ENCODE measurements around the gene ZFP64. TPM values are rescaled to one million over a fixed set of nuclear protein-coding genes. Genes with fewer than 3 reads are reported as not detected.

Gene ZFP64
- total and polyA plus RNA-seq, 10 donors, result 3.2 to 16.5 (median 11.2) TPM

DNA sequence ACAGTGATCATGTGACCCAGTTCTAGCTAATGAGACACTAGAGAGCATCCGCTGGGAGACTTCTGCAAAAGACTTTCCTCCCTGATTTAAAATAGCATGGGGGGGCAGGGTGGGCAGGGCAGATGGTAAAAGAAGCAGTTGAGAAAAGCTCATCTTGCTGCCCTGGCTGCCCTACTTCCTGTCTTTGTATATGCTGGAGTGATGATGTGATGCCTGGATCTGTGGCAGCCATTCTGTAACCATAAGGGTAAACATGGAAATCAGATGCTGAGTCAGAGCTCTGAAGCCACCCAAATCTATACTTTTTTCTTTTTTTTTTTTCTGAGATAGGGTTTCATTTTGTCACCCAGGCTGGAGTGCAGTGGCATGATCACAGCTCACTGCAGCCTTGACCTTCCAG is 25.4 kb downstream of the ZFP64 start:
- H3K27ac ChIP-seq, result no peak overlapping the region
- H3K4me1 ChIP-seq, result no peaks in the 10 kb centered on the region
- peaks cover 0 to 17% (median 9%) of the 10 kb centered on the region in 8 donors for H3K9me3 ChIP-seq
- H3K36me3 ChIP-seq, result peaks cover 0 to 79% (median 35%) of the 10 kb centered on the region in 6 donors
- DNase-seq, result no peak
- H3K27me3 ChIP-seq (replicated peaks in 1 of 7), result no peaks in the 10 kb centered on the region
- TF ChIP-seq, protein P1, sequence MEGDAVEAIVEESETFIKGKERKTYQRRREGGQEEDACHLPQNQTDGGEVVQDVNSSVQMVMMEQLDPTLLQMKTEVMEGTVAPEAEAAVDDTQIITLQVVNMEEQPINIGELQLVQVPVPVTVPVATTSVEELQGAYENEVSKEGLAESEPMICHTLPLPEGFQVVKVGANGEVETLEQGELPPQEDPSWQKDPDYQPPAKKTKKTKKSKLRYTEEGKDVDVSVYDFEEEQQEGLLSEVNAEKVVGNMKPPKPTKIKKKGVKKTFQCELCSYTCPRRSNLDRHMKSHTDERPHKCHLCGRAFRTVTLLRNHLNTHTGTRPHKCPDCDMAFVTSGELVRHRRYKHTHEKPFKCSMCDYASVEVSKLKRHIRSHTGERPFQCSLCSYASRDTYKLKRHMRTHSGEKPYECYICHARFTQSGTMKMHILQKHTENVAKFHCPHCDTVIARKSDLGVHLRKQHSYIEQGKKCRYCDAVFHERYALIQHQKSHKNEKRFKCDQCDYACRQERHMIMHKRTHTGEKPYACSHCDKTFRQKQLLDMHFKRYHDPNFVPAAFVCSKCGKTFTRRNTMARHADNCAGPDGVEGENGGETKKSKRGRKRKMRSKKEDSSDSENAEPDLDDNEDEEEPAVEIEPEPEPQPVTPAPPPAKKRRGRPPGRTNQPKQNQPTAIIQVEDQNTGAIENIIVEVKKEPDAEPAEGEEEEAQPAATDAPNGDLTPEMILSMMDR (IDR thresholded peaks at IDR 0.05 in 8 of 11, conservative IDR thresholded peaks at IDR 0.05 in 3 of 11), result no peak
- TF ChIP-seq POLR2AphosphoS5 (IDR thresholded peaks at IDR 0.05) (no peak), POLR2A (IDR thresholded peaks at IDR 0.05) (no peak)
- WGBS, 5 donors, result 92 to 100% (median 100%) methylated on average over 1 of the region's 1 CpG
- intact Hi-C loops (cut with DNase I; ENCODE audit: low total_unique reads), result no loop called here
- H3K4me3 ChIP-seq, result no peak overlapping the region

DNA sequence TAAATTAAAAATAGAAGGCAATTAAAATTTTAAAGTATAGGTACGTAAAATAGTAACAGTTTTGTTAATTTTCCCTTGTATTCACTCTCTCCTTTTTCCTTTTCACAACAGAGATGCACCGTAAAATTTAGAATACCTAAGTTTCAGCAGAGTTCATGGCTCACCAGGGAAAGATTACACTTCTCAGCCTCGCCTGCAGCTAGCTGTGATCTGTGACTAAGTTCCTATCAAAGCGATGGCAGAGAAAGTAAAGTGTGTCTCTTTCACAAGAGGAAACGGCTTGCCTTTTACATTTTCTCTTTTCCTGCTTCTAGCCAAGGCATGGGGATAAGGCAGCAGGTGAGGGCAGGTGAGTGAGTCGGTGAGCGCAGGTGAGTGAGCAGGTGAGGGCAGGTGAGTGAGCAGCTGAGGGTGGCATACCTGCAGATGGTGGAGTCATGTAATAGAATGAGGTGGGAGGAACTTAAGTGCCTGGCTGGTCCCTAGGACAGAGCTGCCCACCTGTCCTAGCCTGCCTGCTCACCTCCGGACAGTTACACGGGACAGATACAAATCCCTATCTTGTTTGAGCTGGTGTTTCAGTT is 30.9 kb downstream of the ZFP64 start:
- H3K27ac ChIP-seq, result no peak overlapping the region
- 90 to 96% (median 90%) methylated on average over 9 of the region's 9 CpGs for WGBS, 5 donors
- H3K4me3 ChIP-seq, result no peak overlapping the region
- H3K4me1 ChIP-seq, result no peaks in the 10 kb centered on the region
- TF ChIP-seq POLR2A (IDR thresholded peaks at IDR 0.05), result no peak
- no peak for TF ChIP-seq POLR2AphosphoS5 (IDR thresholded peaks at IDR 0.05)
- TF ChIP-seq, protein P1 (IDR thresholded peaks at IDR 0.05 in 8 of 11, conservative IDR thresholded peaks at IDR 0.05 in 3 of 11), result no peak
- DNase-seq, result no peak
- peaks cover 4 to 100% (median 65%) of the 10 kb centered on the region in 6 donors for H3K36me3 ChIP-seq
- intact Hi-C loops (cut with DNase I; ENCODE audit: low total_unique reads), result no loop called here
- H3K9me3 ChIP-seq, result peaks cover 0 to 13% (median 4%) of the 10 kb centered on the region in 8 donors
- no peaks in the 10 kb centered on the region for H3K27me3 ChIP-seq (replicated peaks in 1 of 7)

DNA sequence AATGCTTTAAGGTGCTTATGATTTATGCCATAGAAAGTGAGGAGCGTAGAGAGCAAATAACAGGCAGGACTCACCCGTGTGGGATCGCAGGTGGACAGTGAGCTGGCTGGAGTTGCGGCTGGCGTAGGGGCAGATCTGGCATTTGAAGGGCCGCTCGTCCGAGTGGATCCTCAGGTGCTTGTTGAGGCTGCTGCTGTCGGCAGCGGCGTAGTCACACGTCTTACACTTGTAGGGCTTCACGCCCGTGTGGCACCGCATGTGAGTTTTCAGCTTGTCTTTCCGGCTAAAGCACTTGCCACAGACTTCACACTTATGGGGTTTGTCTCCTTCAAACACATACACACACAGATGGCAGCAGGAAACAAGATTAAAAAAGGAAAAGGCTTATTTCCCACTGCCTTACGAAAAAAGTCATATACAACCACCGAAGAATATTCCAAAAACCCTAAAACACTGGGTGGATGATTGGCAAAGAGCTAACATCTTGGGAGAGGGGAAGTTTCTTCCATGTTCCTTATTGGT is 31.5 kb downstream of the ZFP64 start:
- no peak overlapping the region for H3K4me3 ChIP-seq
- intact Hi-C loops (cut with DNase I; ENCODE audit: low total_unique reads), result no loop called here
- no peaks in the 10 kb centered on the region for H3K4me1 ChIP-seq
- H3K36me3 ChIP-seq, result peaks cover 4 to 100% (median 59%) of the 10 kb centered on the region in 6 donors
- 90 to 97% (median 96%) methylated on average over 18 of the region's 18 CpGs for WGBS, 5 donors
- no peak for DNase-seq
- no peaks in the 10 kb centered on the region for H3K27me3 ChIP-seq (replicated peaks in 1 of 7)
- H3K9me3 ChIP-seq, result peaks cover 0 to 10% (median 3%) of the 10 kb centered on the region in 8 donors
- TF ChIP-seq POLR2AphosphoS5 (IDR thresholded peaks at IDR 0.05), result no peak
- TF ChIP-seq, protein P1 (IDR thresholded peaks at IDR 0.05 in 8 of 11, conservative IDR thresholded peaks at IDR 0.05 in 3 of 11), result no peak
- TF ChIP-seq POLR2A (IDR thresholded peaks at IDR 0.05), result no peak
- H3K27ac ChIP-seq, result no peak overlapping the region

DNA sequence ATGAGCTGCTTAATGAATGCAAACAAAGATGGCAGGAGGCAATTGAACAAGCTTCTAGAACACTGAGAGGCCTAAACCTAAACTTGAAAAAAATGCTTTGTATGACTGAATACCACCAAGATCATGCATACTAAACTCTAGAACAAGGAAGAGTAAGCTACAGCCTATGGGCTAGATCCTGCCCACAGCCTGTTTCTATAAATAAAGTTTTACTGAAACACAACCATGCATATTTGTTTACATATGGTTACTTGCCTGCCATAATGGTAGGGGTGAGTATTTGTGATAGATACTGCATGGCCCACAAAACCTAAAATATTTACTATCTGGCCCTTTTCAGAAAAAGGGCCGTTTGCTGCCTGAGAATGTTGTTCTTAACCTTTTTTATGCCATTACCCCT is 37.0 kb downstream of the ZFP64 start:
- intact Hi-C loops (cut with DNase I; ENCODE audit: low total_unique reads), result loop anchor here (10.0 kb wide), 1 partner anchor 520 kb away; no protein-coding TSS in a partner anchor
- Histone ChIP-seq H3K36me3 (peaks cover 4 to 83% (median 44%) of the 10 kb centered on the region in 6 donors), H3K4me1 (no peaks in the 10 kb centered on the region)

More for the DNA sequence above, 37.0 kb downstream of the ZFP64 start:
- H3K4me3 ChIP-seq, result no peak overlapping the region
- H3K27me3 ChIP-seq (replicated peaks in 1 of 7), result no peaks in the 10 kb centered on the region
- H3K9me3 ChIP-seq, result peaks cover 0 to 10% (median 3%) of the 10 kb centered on the region in 8 donors
- WGBS, 5 donors, result 59 to 83% (median 67%) methylated on average over 1 of the region's 1 CpG
- no peak overlapping the region for H3K27ac ChIP-seq
- DNase-seq, result no peak
- TF ChIP-seq, protein P1 (IDR thresholded peaks at IDR 0.05 in 8 of 11, conservative IDR thresholded peaks at IDR 0.05 in 3 of 11), result no peak
- no peak for TF ChIP-seq POLR2AphosphoS5 (IDR thresholded peaks at IDR 0.05)
- TF ChIP-seq POLR2A (IDR thresholded peaks at IDR 0.05), result no peak
